Measurements from ENCODE around the gene STON1. TPM values are rescaled to one million over a fixed set of nuclear protein-coding genes. Genes with fewer than 3 reads are reported as not detected.

Gene STON1
- total and polyA plus RNA-seq, 3 experiments from 2014 or later: 0.28 to 1.4 (median 0.89) TPM

DNA sequence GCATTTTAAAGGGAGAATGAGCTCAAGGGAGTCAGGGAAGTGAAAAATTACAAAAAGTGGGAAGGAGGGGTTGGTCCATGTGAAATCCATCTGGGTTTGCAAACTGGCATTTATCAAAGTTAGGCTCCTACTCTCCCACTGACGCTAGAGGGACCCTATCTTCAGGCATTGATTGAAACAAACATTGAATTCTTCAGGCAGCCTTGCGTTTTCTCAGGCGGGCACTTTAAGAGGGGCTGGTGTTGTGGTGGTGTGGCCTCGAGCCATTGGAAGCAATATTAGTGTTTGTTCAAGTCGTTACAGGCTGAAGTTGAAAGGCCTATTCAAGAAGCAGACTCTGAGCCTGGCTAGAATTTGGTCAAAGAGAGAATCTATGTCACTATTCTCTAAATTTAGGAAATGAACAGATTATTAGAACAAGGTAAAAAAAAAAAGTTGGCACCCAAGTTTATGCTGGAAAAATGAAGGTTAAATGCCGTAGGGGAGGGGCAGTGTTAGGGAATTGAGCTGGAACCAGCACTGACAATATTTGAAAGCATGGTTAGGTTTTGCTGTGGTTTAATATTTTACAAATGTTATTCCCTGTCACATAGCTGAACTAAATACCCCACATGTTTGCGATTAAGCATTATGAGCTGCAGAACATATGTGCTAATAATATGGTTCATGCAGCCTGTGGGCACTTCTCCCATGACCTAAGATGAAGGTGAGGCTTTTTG, 36.8 kb downstream of the STON1 start:
- H3K4me1 Mint-ChIP-seq: no peaks in the 10 kb centered on the region
- no peak overlapping the region for H3K4me3 Mint-ChIP-seq
- no peaks in the 10 kb centered on the region for H3K36me3 Mint-ChIP-seq
- Histone ChIP-seq H3K4me1 (ENCODE audit: insufficient read depth, low read length) (no peaks in the 10 kb centered on the region), H3K4me3 (ENCODE audit: low read length) (no peak overlapping the region), H3K27me3 (ENCODE audit: insufficient read depth, low read length, poor library complexity, severe bottlenecking) (no peaks in the 10 kb centered on the region), H3K36me3 (ENCODE audit: insufficient read depth, low read length) (no peaks in the 10 kb centered on the region), H3K27ac (ENCODE audit: low read depth, low read length) (no peak overlapping the region), H3K9me3 (ENCODE audit: low read length) (no peaks in the 10 kb centered on the region)
- H3K9me3 Mint-ChIP-seq: no peaks in the 10 kb centered on the region
- peaks cover 0 to 1% of the 10 kb centered on the region in 2 donors for H3K27me3 Mint-ChIP-seq
- H3K27ac Mint-ChIP-seq: peak overlapping the region in 1 of 8 donors; percentile 68
- POLR2A ChIA-PET: no interaction called here
- DNase-seq: no peak
- CTCF ChIA-PET: no interaction called here

DNA sequence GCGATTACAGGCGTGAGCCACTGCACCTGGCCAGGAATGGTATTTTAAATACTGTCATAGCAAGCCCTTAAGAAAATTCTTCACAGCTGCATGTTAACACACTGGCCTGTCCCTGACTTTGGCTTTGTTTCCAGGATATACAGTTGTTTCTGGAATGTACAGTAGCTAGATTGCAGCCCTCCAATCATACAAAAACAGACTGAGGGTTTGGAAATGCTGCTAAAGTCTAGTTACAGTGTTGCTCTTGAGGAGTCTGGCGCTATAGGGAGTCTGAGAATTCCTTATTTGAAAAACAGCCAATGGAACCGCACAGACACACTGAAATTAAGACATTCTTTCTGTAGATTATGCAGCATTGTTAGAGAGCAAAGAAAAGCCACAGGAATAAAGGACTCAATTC, 37.7 kb downstream of the STON1 start:
- no peaks in the 10 kb centered on the region for H3K4me1 ChIP-seq (ENCODE audit: insufficient read depth, low read length)
- H3K4me3 ChIP-seq (ENCODE audit: low read length): no peak overlapping the region
- H3K27ac Mint-ChIP-seq: no peak overlapping the region
- no peak for DNase-seq
- H3K4me1 Mint-ChIP-seq: no peaks in the 10 kb centered on the region
- H3K9me3 Mint-ChIP-seq: no peaks in the 10 kb centered on the region
- no peaks in the 10 kb centered on the region for H3K36me3 ChIP-seq (ENCODE audit: insufficient read depth, low read length)
- no peaks in the 10 kb centered on the region for H3K9me3 ChIP-seq (ENCODE audit: low read length)
- no peaks in the 10 kb centered on the region for H3K27me3 ChIP-seq (ENCODE audit: insufficient read depth, low read length, poor library complexity, severe bottlenecking)
- ChIA-PET POLR2A (no interaction called here), CTCF (no interaction called here)
- no peaks in the 10 kb centered on the region for H3K36me3 Mint-ChIP-seq
- peaks cover 0 to 1% of the 10 kb centered on the region in 2 donors for H3K27me3 Mint-ChIP-seq
- H3K27ac ChIP-seq (ENCODE audit: low read depth, low read length): no peak overlapping the region
- no peak overlapping the region for H3K4me3 Mint-ChIP-seq

DNA sequence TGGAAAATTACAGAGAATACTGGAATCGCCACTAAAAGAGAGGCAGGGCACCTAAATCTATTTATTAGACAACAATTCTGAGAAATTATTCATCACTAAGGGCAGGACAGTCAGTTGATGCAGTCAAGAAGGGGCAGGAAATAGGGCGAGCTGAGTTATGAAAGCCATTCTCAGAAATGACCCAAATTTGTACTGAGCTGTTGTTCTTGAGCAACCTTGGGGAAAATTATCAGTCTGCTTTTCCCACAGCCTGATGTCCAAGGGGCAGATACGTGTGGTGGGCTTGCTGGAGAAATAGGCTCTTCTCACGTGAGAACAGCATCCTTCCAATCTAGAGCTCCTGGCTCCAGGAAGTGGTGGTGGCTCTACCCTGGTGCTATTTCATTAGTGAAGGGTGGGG, 38.6 kb downstream of the STON1 start:
- no peak for DNase-seq
- Histone ChIP-seq H3K36me3 (ENCODE audit: insufficient read depth, low read length) (no peaks in the 10 kb centered on the region), H3K4me1 (ENCODE audit: insufficient read depth, low read length) (no peaks in the 10 kb centered on the region), H3K4me3 (ENCODE audit: low read length) (no peak overlapping the region), H3K27me3 (ENCODE audit: insufficient read depth, low read length, poor library complexity, severe bottlenecking) (no peaks in the 10 kb centered on the region), H3K27ac (ENCODE audit: low read depth, low read length) (no peak overlapping the region), H3K9me3 (ENCODE audit: low read length) (no peaks in the 10 kb centered on the region)
- POLR2A ChIA-PET: no interaction called here
- CTCF ChIA-PET: no interaction called here
- peaks cover 0 to 1% of the 10 kb centered on the region in 2 donors for H3K27me3 Mint-ChIP-seq
- no peaks in the 10 kb centered on the region for H3K36me3 Mint-ChIP-seq
- no peak overlapping the region for H3K27ac Mint-ChIP-seq
- H3K4me1 Mint-ChIP-seq: no peaks in the 10 kb centered on the region
- H3K4me3 Mint-ChIP-seq: no peak overlapping the region
- H3K9me3 Mint-ChIP-seq: no peaks in the 10 kb centered on the region

DNA sequence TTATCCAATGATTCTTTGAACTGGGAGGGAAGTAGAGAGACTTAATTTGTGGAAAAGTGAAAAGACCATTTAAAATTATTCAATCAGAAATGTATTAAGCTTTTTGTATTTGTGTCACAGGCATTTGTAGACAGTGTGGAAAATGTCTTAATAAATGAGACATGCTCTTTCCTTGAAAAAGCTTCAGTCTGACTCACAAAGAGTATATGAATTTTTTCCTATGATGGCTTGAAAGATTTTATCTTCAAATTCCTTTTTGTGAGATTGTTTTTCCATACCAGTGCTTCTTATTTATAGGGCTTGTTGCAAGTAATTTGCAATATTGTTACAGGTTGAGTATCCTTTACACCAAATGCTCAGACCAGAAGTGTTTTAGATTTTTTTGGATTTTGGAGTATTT, 39.5 kb downstream of the STON1 start:
- Mint-ChIP-seq H3K27ac (no peak overlapping the region), H3K36me3 (no peaks in the 10 kb centered on the region), H3K27me3 (peaks cover 0 to 1% of the 10 kb centered on the region in 2 donors), H3K4me1 (peaks cover 0 to 1% (median 1%) of the 10 kb centered on the region in 3 donors), H3K4me3 (no peak overlapping the region), H3K9me3 (no peaks in the 10 kb centered on the region)
- H3K27me3 ChIP-seq (ENCODE audit: insufficient read depth, low read length, poor library complexity, severe bottlenecking): no peaks in the 10 kb centered on the region
- ChIA-PET CTCF (no interaction called here), POLR2A (no interaction called here)
- H3K4me3 ChIP-seq (ENCODE audit: low read length): no peak overlapping the region
- H3K4me1 ChIP-seq (ENCODE audit: insufficient read depth, low read length): no peaks in the 10 kb centered on the region
- no peak for DNase-seq
- H3K36me3 ChIP-seq (ENCODE audit: insufficient read depth, low read length): no peaks in the 10 kb centered on the region
- no peak overlapping the region for H3K27ac ChIP-seq (ENCODE audit: low read depth, low read length)
- no peaks in the 10 kb centered on the region for H3K9me3 ChIP-seq (ENCODE audit: low read length)

DNA sequence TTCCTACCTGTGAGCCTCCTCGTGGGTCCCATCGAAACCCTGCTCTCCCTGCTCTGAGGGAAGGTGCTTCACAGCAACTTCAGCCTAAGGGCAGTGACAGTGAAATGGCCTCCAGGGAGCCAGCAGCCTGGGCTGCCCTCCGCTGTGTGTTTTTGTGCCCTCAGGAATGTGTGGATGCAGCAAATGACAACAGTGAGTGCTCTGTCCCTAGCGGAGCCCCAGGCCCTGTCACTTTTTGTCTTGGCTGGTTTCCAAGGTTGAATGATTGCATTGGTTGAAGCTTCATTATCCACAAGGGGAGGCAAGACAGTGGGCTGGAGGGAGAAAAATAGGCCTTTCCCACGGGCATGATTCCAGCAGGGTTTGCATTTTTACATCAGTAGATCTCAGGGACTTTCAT, 42.9 kb downstream of the STON1 start:
- CTCF ChIA-PET: no interaction called here
- Mint-ChIP-seq H3K27me3 (no peaks in the 10 kb centered on the region), H3K4me3 (no peak overlapping the region), H3K27ac (peak overlapping the region in 1 of 8 donors; percentile 47), H3K36me3 (no peaks in the 10 kb centered on the region), H3K9me3 (no peaks in the 10 kb centered on the region), H3K4me1 (peaks cover 6 to 9% (median 7%) of the 10 kb centered on the region in 3 donors)
- Histone ChIP-seq H3K36me3 (ENCODE audit: insufficient read depth, low read length) (no peaks in the 10 kb centered on the region), H3K4me1 (ENCODE audit: insufficient read depth, low read length) (no peaks in the 10 kb centered on the region), H3K27me3 (ENCODE audit: insufficient read depth, low read length, poor library complexity, severe bottlenecking) (no peaks in the 10 kb centered on the region), H3K27ac (ENCODE audit: low read depth, low read length) (no peak overlapping the region), H3K9me3 (ENCODE audit: low read length) (no peaks in the 10 kb centered on the region), H3K4me3 (ENCODE audit: low read length) (no peak overlapping the region)
- DNase-seq: no peak
- POLR2A ChIA-PET: no interaction called here

DNA sequence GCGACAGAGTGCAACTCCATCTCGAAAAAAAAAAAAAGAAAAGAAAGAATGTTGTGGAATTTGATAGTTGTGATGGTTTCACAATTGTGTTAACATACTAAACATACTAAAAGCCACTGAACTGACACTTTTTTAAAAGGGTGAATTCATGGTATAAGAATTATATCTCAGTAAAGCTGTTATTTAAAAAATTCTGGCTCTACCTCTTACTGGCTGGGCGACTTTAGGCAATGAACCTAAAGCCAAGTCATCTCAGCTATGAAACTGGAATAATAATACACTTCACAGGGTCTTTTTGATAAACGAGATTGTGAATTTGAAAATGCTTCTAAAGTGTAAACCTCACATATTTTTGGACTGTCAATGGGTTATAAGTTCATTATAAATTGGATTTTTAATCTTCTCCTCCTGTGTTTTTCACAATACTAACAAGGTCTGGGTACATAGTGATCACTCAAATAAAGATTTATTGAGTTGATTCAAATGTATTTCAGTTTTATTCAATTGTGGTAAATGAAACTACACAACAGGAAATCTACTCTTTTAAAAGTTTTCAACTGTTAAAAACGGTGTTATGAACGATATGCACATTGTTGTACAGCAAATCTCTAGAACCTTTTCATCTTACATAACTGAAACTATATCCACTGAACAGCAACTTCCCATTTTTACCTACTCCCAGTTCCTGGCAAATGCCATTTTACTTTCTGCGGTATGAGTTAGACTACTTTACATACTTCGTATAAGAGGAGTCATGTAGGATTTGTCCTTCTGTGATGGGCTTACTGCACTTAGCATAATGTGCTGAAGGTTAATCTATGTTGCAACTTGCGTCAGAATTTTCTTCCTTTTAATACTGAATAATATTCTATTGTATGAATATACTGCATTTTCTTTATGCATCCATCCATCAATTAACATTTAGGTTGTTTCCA, 44.7 kb downstream of the STON1 start:
- H3K27ac ChIP-seq (ENCODE audit: low read depth, low read length): no peak overlapping the region
- no peak for DNase-seq
- Mint-ChIP-seq H3K4me3 (peak overlapping the region in 1 of 7 donors; percentile 22), H3K27me3 (no peaks in the 10 kb centered on the region), H3K27ac (peak overlapping the region in 2 of 8 donors; percentile 24 to 34), H3K36me3 (no peaks in the 10 kb centered on the region), H3K9me3 (no peaks in the 10 kb centered on the region), H3K4me1 (peaks cover 6 to 9% (median 7%) of the 10 kb centered on the region in 3 donors)
- H3K9me3 ChIP-seq (ENCODE audit: low read length): no peaks in the 10 kb centered on the region
- H3K4me3 ChIP-seq (ENCODE audit: low read length): no peak overlapping the region
- H3K27me3 ChIP-seq (ENCODE audit: insufficient read depth, low read length, poor library complexity, severe bottlenecking): no peaks in the 10 kb centered on the region
- POLR2A ChIA-PET: interaction anchor here (0.7 kb wide), 1 partner anchor 42 kb away, joined by 3 read pairs; no protein-coding TSS in a partner anchor
- no peaks in the 10 kb centered on the region for H3K36me3 ChIP-seq (ENCODE audit: insufficient read depth, low read length)
- H3K4me1 ChIP-seq (ENCODE audit: insufficient read depth, low read length): no peaks in the 10 kb centered on the region
- CTCF ChIA-PET: no interaction called here

DNA sequence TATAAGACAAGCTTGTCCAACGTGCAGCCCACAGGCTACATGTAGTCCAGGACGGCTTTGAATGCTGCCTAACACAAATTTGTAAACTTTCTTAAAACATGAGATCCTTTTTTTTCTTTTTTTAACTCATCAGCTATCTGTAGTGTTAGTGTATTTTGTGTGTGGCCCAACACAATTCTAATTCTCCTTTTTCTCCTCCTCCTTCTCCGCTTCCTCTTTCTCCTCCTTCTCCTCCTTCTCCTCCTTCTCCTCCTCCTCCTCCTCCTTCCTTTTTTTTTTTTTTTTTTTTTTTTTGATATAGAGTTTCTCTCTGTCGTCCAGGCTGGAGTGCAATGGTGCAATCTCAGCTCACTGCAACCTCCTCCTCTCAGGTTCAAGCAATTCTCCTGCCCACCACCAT, 48.4 kb downstream of the STON1 start:
- ChIA-PET POLR2A (no interaction called here), CTCF (no interaction called here)
- no peak overlapping the region for H3K4me3 Mint-ChIP-seq
- no peaks in the 10 kb centered on the region for H3K4me1 ChIP-seq (ENCODE audit: insufficient read depth, low read length)
- H3K4me1 Mint-ChIP-seq: peaks cover 6 to 9% (median 7%) of the 10 kb centered on the region in 3 donors
- H3K9me3 Mint-ChIP-seq: no peaks in the 10 kb centered on the region
- H3K4me3 ChIP-seq (ENCODE audit: low read length): no peak overlapping the region
- peaks cover 0 to 10% (median 5%) of the 10 kb centered on the region in 3 donors for H3K36me3 Mint-ChIP-seq
- no peaks in the 10 kb centered on the region for H3K9me3 ChIP-seq (ENCODE audit: low read length)
- no peaks in the 10 kb centered on the region for H3K27me3 Mint-ChIP-seq
- H3K27ac Mint-ChIP-seq: no peak overlapping the region
- no peaks in the 10 kb centered on the region for H3K27me3 ChIP-seq (ENCODE audit: insufficient read depth, low read length, poor library complexity, severe bottlenecking)
- H3K36me3 ChIP-seq (ENCODE audit: insufficient read depth, low read length): no peaks in the 10 kb centered on the region
- DNase-seq: no peak
- H3K27ac ChIP-seq (ENCODE audit: low read depth, low read length): no peak overlapping the region

DNA sequence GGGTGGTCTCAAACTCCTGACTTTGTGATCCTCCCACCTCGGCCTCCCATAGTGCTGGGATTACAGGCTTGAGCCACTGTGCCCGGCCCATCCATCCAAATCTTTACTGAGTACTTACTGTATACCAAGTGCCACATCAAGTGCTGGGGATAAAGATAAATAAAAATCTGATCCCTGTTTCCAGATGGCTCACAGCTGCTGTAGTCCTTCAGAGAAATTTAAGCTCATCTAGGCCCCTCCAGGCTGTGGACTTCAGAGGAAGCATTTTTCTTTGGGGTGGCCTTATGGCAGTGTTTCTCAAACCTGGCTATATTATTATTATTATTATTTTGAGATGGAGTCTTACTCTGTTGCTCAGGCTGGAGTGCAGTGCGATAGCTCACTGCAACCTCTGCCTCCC, 54.0 kb downstream of the STON1 start:
- no peaks in the 10 kb centered on the region for H3K4me1 ChIP-seq (ENCODE audit: insufficient read depth, low read length)
- H3K4me3 ChIP-seq (ENCODE audit: low read length): no peak overlapping the region
- POLR2A ChIA-PET: no interaction called here
- Mint-ChIP-seq H3K27me3 (peaks cover 0 to 4% of the 10 kb centered on the region in 2 donors), H3K36me3 (peaks cover 0 to 10% (median 5%) of the 10 kb centered on the region in 3 donors), H3K4me1 (peaks cover 0 to 2% (median 0%) of the 10 kb centered on the region in 3 donors), H3K9me3 (no peaks in the 10 kb centered on the region), H3K4me3 (no peak overlapping the region), H3K27ac (no peak overlapping the region)
- no peaks in the 10 kb centered on the region for H3K36me3 ChIP-seq (ENCODE audit: insufficient read depth, low read length)
- no peaks in the 10 kb centered on the region for H3K27me3 ChIP-seq (ENCODE audit: insufficient read depth, low read length, poor library complexity, severe bottlenecking)
- DNase-seq: no peak
- H3K27ac ChIP-seq (ENCODE audit: low read depth, low read length): no peak overlapping the region
- H3K9me3 ChIP-seq (ENCODE audit: low read length): no peaks in the 10 kb centered on the region
- CTCF ChIA-PET: interaction anchor here (0.6 kb wide), 1 partner anchor 38 kb away, joined by 3 read pairs; no protein-coding TSS in a partner anchor
